Measurements from ENCODE around the gene SRP14. TPM values are rescaled to one million over a fixed set of nuclear protein-coding genes. Genes with fewer than 3 reads are reported as not detected.
A peak's percentile ranks its signal among the peaks of the same experiment; 100 is the strongest.

The SRP14 gene
- total and polyA plus RNA-seq, 9 of the 15 experiments (the other 6 are each of a cell fraction or from before 2014, with no cell fraction given) = 161 to 1,097 (median 402) TPM

- no peak for TF ChIP-seq ZBTB49 (CRISPR knock-in tag; IDR thresholded peaks at IDR 0.05; ENCODE audit: borderline replicate concordance)
- peak in 2 of 3 experiments; percentile 74 to 85 for TF ChIP-seq YY1 (IDR thresholded peaks at IDR 0.05; ENCODE audit: borderline replicate concordance in 1 of 3, control insufficient read depth in 1 of 3, extremely low read depth in 1 of 3, insufficient read depth in 3 of 3, insufficient read length in 1 of 3, insufficient replicate concordance in 2 of 3, low read depth in 1 of 3, low read length in 2 of 3)
- TF ChIP-seq ATF7 (IDR thresholded peaks at IDR 0.05) = peak; percentile 49; the same call in 1 of the 2 replicates
- TF ChIP-seq POLR2G (IDR thresholded peaks at IDR 0.05; ENCODE audit: low read depth, low read length) = 0 out of 2 replicates have a peak, but pooled peaks have one; percentile 19
- TF ChIP-seq HCFC1 (IDR thresholded peaks at IDR 0.05; ENCODE audit: low read depth, low read length) = 0 out of 2 replicates have a peak, but pooled peaks have one; percentile 31
- TF ChIP-seq CBX5 (IDR thresholded peaks at IDR 0.05; ENCODE audit: borderline replicate concordance, low read depth) = peak; percentile 66; the same call in 1 of the 2 replicates
- TF ChIP-seq RCOR1 (IDR thresholded peaks at IDR 0.05; ENCODE audit: borderline replicate concordance in 1 of 2, low read depth in 2 of 2, low read length in 2 of 2) = peak in 1 of 2 experiments; percentile 84; a peak in 2 of 4 replicates
- TF ChIP-seq MAZ (CRISPR knock-in tag; conservative IDR thresholded peaks at IDR 0.05 in 1 of 2, IDR thresholded peaks at IDR 0.05 in 1 of 2) = peak in 1 of 2 experiments; percentile 90; a peak in 2 of 4 replicates
- TF ChIP-seq ZMIZ1 (IDR thresholded peaks at IDR 0.05; ENCODE audit: low read depth in 2 of 2, low read length in 2 of 2) = 0 out of 4 replicates have a peak, but pooled peaks of 1 of the 2 experiments have one; percentile 18
- TF ChIP-seq PRDM10 (IDR thresholded peaks at IDR 0.05; ENCODE audit: partially characterized antibody) = peak; percentile 35
- peak; percentile 84 for TF ChIP-seq KLF1 (tag; IDR thresholded peaks at IDR 0.05)
- TF ChIP-seq MIER1 (IDR thresholded peaks at IDR 0.05; ENCODE audit: low read depth) = no peak
- TF ChIP-seq MXI1 (IDR thresholded peaks at IDR 0.05; ENCODE audit: low read depth, low read length) = 0 out of 2 replicates have a peak, but pooled peaks have one; percentile 30
- TF ChIP-seq CREM (IDR thresholded peaks at IDR 0.05; ENCODE audit: low read depth) = peak; percentile 91
- peak; percentile 74 for TF ChIP-seq GABPB1 (CRISPR knock-in tag; IDR thresholded peaks at IDR 0.05)
These were observed 6.0 kb upstream of the SRP14 start (continued) for GRCh38 chr15:40044717-40045571.

All from K562 (cell line).